SIG-M5 treated with dmso at 0.1 percent for 504 hours (cell line): Measurements from ENCODE around the gene RIPOR3.
"Not testable (repeated sequence)": the region's sequence is repeated elsewhere in the genome, so short reads cannot be mapped to it uniquely, and the experiment has no call there.

Source experiments
- DNase-seq: peaks from one replicate; lab custom pipeline; 2025; ENCODE audit not compliant: unreplicated experiment; lab: John Stamatoyannopoulos, UW

The RIPOR3 gene

DNA sequence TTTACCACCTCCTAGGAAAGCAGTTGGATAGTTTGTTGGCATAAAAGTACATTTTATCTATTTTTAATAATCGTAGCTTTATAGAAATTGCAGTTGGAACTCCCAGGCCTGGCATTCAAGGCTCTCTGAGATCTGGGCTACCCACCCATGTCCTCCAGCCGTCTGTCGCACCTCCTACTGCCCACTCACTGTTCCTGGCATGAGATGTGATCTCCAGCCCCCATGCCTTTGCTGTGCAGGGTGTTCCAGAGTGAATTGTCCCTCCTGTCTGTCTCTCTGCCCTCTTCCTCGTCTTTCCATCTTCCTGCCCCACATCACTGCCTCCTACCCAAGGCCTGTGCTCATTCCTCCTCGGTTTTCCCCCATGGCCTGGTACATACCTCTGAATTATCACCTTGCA is 130.5 kb downstream of the RIPOR3 start:
- DNase-seq, result no peak

DNA sequence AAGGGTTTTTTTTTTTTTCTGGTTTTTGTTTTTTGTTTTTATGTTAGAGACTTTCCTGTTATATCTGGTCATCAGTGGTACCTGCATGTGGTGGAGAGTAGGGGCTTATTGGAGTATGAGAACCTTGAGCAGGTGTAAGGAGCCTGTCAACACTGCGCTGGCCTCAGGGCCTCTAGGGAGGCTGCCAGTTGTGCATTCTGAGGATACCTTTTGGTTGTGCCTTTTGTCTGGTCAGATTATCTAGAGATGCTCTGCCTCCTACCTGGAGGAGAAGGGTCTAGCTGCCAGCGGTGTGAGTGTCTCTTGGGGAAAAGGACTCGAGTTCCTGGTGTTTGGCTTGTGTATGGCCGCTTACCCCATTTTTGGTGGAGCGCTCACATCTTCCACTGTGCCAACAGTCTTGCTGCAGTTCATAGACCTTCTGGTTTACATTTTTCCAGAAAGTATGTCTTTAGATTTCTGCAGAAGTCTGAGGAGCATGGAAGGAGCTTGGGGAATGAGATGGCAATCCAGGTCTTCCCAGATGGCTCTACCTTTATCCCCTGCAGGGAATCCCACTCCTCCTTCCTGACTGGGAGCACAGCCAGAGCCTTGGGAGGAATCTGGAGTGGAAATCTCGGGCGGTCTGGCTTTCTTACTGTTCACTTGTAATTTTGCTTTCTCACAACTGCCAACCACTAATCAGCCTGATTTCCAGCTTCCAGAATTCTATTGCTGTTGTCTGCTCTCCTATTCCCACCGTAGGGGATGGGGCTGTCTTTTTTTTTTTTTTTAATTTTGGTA is 131.3 kb downstream of the RIPOR3 start:
- no peak for DNase-seq

DNA sequence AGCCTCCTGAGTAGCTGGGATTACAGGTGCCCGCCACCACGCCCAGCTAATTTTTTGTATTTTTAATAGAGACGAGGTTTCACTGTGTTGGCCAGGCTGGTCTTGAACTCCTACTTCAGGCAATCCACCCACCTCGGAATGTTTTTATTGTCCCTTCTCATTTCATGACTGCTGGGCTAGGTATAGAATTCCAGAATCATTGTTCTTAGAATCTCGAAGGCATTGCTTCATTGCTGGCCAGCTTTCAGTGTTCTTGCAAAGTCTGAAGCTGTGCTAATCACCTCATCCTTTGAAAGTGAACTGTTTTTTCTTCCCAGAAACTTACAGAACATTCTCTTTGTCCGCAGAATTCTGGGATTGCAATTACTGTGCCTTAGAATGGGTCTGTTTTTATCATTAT is 132.2 kb downstream of the RIPOR3 start:
- DNase-seq, result no peak

DNA sequence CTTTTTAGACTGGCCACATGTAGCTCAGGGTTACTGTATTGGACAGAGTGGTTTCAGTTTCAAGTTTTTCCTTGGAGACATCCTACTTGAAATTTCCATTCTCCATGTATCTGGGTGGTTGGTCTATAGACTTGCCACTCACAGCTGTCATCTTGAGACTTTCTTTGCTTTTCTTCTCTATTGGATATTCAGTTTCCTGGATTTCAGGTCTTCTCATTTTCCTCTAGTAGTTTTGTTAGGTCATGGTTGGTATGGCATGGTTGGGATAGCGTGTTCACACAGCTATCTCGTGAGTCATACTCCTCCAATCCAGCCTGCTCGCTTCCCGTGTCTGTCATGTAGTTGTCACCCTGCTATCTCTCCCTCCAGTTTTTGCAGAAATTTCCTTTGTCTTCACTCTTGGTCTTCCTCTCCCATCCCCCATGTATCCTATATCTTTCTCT is 132.8 kb downstream of the RIPOR3 start:
- no peak for DNase-seq

GRCh38 chr20:50557549-50558134 is 133.7 kb downstream of the RIPOR3 start:
- no peak for DNase-seq

- DNase-seq, result no peak
Observed at GRCh38 chr20:50555662-50556061, 135.7 kb downstream of the RIPOR3 start.

- peak; percentile 23 for DNase-seq
Observed at GRCh38 chr20:50554694-50555579, 136.4 kb downstream of the RIPOR3 start.

GRCh38 chr20:50552979-50553378 is 138.4 kb downstream of the RIPOR3 start:
- no peak for DNase-seq

- no peak for DNase-seq
Observed at GRCh38 chr20:50551288-50551687, 140.1 kb downstream of the RIPOR3 start.

DNA sequence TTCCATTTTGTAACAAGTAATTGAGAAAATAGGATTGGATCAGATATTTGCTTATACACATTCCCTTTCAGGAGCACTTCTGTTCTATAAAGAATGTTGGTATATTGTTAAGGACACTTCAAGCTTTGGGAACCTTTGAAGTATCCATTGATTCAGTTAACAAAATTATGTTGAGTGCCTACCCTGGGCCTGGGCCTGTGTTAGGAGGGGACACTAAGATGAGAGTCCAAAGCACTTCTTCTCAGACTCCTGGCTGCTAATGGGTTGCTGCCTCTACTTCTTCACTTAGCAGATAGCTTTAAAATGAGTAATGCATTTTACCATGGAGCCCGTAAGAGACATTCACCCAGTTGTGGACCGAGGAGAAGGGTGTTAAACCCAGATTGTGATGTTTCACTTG is 140.8 kb downstream of the RIPOR3 start:
- no peak for DNase-seq

- no peak for DNase-seq
Observed at GRCh38 chr20:50548396-50548795, 142.9 kb downstream of the RIPOR3 start.

DNA sequence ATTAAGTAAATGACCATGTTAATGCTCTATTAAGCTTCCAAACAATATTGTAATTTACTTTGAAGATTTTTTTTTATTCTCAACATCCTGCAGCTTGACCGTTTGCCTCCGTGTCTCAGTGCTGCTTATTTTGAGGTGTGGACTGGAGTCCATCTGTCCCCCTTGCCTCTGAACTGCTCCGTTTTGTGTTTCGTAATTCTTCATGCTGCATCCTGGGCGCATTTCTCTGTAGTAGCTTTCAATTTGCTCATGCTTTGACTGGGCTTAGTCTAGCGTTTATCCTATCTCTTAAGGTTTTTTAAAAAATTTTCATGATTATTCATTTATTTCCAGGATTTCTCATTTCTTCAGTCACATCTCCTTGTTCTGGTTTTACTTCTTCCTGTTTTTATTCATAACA is 143.4 kb downstream of the RIPOR3 start:
- DNase-seq, result no peak

DNA sequence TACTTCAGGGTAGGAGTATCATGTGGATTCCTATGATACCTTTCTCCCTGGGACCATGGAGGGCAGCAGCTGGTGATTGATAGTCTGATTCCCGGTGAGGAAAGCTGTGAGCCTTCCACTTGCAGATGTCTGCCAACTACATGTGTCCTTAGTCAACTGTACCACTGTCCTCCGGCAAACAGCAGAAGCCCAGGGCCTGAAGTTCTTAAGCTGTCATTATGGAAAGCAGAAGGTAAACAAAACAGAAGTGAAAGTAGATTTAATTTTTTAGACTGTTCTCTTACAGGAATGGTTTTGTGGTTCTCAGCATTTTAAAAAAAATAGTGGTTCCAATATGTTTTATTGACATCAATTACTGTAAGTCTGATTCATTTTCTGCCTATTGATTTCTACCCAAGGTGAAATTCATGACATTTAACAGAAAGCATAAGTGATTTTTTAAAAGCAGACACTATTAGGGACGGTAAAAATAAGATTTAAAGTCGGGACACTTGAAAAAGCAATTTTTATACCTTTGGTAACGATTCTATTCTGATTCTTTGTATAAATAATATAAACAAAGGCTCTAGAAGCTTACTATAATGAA is 144.5 kb downstream of the RIPOR3 start:
- DNase-seq, result peak; percentile 65

- DNase-seq, result no peak
Observed at GRCh38 chr20:50545126-50545525, 146.2 kb downstream of the RIPOR3 start.

- no peak for DNase-seq
Observed at GRCh38 chr20:50543326-50543725, 148.0 kb downstream of the RIPOR3 start.

DNA sequence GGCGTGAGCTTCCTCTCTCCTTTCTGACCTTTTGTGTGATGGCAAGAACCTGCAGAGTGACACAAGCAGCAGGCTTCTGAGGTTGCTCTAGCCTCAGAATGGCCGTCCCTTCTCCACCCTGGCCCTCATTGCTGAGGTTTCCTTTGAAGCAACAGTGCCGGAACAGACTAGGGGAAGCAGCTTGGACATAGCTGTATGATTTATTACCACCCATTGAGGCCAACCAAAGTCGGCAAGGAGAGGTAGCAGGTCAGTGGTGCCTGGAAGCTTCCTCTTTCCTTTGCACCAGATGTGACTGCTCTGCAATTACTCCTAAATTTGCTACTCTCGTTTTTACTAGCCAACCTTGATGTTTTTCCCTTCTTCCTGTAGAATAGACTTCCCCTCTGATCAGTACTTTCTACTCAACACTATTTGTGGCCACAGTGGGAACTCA is 149.7 kb downstream of the RIPOR3 start:
- peak; percentile 53 for DNase-seq

DNA sequence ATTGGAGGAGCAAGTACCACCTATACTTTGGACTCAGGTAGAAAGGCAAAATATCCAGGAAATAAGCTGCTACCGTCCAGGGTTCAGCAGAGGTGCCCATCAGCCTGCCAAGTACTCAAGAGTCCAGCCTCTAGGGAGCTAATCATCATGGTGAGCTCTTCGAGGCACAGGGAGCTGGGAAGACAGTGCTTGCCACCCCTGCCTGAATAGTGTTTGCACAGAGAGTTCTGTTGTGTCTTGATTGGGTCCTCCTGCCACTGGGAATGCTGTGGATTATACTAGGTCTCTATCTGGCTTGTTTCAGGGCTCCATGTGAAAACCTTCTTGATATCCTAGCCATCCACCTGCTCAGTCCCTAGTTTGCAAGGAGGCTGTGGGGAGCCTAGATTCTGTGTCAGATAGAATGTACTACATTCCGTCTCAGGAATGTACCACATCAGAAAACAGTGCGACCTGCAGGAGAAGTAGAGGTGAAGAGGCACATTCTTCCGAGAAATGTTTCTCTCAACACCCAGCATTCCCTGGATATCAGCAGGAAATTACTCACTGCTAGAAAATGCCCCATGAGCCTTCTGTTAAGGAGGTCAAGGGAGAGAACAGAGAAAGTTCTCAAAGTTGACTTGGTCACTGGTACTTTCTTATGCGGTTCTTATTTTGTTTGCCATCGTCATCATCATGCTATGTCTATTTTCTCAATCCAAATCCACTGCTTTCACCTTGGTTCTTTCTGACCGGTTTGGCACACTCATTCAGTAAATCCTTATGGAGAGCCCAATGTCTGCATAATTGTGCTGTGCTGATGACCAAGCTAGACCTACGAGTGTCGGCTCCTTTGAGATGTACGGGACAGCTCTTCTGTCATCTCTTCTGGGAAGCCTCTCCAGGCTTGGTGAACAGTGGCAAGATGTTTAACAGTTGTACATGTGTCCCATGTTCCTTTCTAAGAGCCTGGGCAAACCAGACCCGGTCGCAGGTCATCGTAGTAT is 150.4 kb downstream of the RIPOR3 start:
- DNase-seq, result no peak

DNA sequence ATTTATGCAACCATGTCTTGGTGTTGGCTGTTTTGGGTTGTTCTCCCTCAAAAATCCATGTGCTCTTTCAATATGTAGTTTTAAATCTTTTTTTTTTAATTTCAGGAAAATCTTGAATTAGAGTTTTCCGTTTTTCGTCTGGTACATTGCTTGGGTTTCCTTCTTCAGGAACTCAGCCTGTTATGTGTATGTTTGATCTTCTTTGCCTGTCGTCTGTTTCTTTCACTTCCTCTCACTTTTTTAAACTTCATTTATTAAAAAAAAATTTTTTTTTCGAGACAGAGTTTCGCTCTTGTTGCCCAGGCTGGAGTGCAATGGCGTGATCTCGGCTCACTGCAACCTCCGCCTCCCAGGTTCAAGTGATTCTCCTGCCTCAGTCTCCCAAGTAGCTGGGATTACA is 151.5 kb downstream of the RIPOR3 start:
- not testable (repeated sequence) for DNase-seq

GRCh38 chr20:50538276-50538675 is 153.1 kb downstream of the RIPOR3 start:
- DNase-seq, result peak; percentile 31

DNA sequence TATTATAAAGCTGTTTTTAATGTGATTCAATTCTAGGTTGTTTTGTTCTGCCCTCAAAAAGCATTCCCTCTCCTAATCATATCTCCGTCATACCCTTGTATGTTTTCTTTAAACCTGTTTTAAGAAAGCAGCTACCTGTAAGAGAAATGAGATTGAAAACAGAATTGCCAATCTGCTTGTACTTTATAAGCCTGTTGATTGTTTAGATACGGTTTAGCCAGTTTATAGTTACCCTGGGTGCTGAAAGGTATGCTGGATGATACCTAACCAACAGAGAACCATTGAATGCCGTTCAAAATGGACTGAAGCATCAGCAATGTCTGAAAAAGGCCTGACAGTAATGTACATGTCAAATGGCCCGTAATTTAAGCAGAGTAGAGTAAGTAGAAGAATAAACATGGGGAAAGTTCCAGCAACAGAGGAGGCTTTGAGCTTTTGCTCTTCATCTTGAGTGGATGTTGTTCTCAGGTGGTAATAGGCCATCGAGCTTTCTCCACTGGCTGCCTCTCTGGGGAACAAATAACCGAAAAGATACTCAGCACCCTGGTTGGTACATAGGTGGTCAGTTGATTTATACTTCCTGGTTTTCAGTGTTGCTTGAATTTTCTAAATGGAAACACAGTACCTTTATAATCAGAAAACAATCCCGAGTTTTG is 153.7 kb downstream of the RIPOR3 start:
- no peak for DNase-seq
